ENCODE measurements around the gene SKP2.
A peak's percentile ranks its signal among the peaks of the same experiment; 100 is the strongest.

Gene SKP2

DNA sequence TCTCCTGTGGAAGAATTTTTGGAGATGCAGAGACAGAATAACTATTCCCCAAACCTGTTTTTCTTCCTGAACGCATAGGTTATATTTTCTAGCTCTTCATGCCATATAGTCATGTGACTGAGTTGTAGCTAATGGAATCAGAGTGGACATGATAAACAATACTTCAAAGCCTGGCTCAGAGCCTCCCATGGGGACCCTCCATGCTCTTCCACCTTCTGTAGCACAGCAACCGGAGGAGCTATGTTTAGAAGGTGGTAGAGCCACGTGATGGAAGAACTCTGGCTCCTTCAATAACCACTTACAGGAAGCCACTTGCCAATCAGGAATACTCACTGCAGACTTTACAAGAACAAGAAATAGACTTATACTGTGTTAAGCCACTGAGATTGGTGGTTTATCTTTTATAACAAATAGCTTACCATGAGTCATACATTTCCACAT is 50.6 kb downstream of the SKP2 start:
- FAIRE-seq, result no peak

- FAIRE-seq, result no peak
Measured at GRCh38 chr5:36205329-36205728, 53.4 kb downstream of the SKP2 start.

DNA sequence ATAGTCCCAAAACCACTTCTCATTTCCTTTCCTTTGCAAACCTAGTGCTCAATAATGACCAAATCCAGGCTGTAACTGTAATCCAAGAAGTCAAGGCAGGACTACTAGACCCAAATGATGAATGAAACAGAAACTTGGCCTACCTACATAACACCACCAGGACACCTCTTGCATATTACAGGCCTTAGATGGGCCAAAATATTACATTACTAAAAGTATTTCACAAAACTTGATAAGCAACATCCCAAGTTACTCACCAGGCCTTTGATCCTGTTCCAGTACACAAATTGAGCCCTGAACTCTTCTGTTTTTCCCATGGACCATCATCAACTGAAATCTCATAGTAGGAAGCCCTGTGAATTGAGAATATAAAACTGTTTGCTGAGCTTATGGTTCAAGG is 55.0 kb downstream of the SKP2 start:
- no peak for FAIRE-seq

DNA sequence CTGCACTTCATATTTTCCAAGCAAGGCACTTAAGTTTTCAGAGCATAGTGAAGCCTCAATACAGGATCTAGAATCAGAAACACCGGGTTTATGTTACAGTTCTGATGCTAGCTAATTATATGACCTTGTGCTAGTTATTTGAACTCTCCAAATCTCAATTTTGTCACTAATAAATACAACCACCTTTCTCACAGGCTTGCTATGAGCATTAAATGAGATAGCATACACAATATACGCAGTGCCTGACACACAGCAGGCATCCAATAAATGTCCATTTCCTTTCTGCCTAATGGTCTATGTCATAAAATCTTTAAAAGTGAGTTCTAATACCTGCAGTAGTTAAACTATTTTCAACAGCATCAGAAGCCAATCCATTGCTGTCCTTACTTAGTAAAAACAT is 56.9 kb downstream of the SKP2 start:
- no peak for FAIRE-seq

DNA sequence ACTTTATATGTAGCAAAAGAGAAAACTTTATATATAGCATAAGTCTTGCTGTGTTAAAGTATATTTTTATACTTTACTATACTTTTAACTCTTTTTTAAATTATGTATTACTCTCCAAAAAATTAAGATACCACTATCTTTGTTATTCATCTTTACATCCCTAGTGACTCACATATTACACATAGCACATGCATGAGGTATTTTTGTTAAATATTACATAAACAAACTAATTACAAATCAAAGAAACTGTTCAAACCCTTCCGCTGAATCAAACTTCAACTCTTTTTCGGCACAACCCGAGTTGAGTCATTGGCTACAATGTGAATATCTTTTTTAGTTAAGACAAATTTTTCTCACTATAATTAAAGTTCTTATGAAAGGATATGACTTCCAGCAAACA is 57.8 kb downstream of the SKP2 start:
- FAIRE-seq, result peak; percentile 25

DNA sequence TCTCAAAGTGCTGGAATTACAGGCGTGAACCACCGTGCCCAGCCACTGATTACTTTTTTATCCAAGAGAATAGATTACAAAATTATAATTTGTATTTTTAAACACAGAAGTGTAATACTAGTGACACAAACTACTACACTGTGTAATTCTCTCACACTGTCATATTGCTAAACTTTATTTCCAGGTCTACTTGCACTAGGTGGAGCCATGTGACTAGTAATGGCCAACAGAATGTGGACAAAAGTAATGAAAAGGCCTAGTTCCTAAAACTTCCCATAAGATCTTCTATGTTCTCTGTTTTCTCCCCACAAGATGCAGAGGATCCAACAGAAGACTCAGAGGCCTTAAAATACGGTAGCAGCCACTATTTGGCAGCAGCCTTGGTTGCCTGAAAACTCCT is 62.5 kb downstream of the SKP2 start:
- FAIRE-seq, result no peak

- FAIRE-seq, result no peak
Measured at GRCh38 chr5:36215910-36216309, 64.0 kb downstream of the SKP2 start.

DNA sequence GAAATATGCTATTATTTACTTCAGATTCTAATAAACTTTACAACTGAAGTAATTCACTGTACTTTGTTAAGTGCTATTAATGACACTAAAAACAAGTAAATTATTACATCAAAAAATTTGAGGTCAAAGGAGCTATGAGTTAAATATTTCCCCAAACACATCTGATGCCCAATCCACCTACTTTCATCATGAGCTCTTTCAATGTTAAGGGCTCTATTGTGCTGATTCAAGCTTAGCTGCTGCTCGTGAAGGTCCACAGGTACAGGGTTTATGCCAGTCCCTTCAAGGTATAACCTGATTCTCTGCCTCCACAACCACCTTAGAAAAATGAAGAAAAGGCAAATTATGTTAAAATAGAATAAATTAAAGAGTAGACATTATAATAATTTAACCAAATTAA is 65.7 kb downstream of the SKP2 start:
- no peak for FAIRE-seq

GRCh38 chr5:36217988-36218387 is 66.1 kb downstream of the SKP2 start:
- FAIRE-seq, result no peak

GRCh38 chr5:36222620-36223019 is 70.7 kb downstream of the SKP2 start:
- FAIRE-seq, result no peak

DNA sequence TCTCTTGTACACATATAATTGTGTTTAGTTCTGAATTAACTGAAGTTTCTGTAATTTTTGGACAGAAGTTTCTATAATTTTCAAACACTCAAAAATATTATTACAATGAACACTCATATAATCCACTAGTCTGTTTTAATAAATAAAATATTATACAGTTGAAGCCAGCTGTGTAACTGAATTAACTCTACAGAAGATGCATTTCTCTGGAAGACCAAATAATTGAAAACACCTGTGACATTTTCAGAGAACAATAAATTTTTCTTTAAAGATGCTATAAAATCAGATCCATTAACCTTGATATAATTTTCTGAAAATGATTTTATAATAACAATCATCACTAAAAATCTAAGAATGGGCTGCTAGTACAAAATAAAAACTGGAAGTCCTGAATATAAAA is 75.1 kb downstream of the SKP2 start:
- FAIRE-seq, result peak; percentile 6

- no peak for FAIRE-seq
Measured at GRCh38 chr5:36228505-36228904, 76.6 kb downstream of the SKP2 start.

- no peak for FAIRE-seq
Measured at GRCh38 chr5:36230151-36230790, 78.4 kb downstream of the SKP2 start.

DNA sequence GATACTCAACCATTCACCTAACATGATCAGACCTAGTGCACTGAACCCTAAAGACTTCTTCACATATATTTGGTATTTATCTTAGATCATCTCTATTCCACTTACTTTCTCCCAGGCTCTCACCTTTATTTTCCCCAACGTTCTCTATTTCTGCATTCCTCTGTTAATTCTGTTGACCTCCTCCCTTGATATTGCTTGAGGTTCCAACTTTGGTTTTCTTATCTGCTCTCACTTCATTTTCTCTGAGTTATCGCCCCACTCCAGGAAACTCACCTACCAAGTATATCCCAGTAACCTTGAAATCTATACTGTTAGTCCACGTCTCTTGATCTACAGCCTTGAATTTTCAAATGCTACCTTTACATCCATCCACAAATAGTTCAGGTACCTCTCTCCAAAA is 80.6 kb downstream of the SKP2 start:
- no peak for FAIRE-seq

All from A204.1 (cell line).